Mesothelial cell of epicardium (in vitro differentiated cells): ENCODE results near the gene CTNNB1. TPM values are rescaled to one million over a fixed set of nuclear protein-coding genes. Genes with fewer than 3 reads are reported as not detected.

Source experiments
- DNase-seq, 2 experiments: peaks; one replicate each; pipeline ENCODE4 v3.0.0; 2021; ENCODE audit warnings: low spot score in 2 of 2; ENCODE audit not compliant: unreplicated experiment in 2 of 2
- H3K27ac Mint-ChIP-seq: 2 replicates; pipeline ENCODE4 v1.8.0; 2021; ENCODE audit warnings: mixed read lengths
- H3K27me3 Mint-ChIP-seq: 2 replicates; pipeline ENCODE4 v1.8.0; 2021; ENCODE audit warnings: low read depth, mixed read lengths
- H3K36me3 Mint-ChIP-seq: 2 replicates; pipeline ENCODE4 v1.8.0; 2021; ENCODE audit warnings: mixed read lengths
- H3K4me1 Mint-ChIP-seq: 2 replicates; pipeline ENCODE4 v1.8.0; 2021; ENCODE audit warnings: mixed read lengths
- H3K4me3 Mint-ChIP-seq: 2 replicates; pipeline ENCODE4 v1.8.0; 2021; ENCODE audit warnings: mild to moderate bottlenecking, moderate library complexity, mixed read lengths
- H3K9me3 Mint-ChIP-seq: 2 replicates; pipeline ENCODE4 v1.8.0; 2021; ENCODE audit warnings: mixed read lengths
- total RNA-seq: library from RNA; stranded (reverse); gene quantifications from 3 replicates; pipeline ENCODE4 v1.2.1, GENCODE V29; 2021
- TF ChIP-seq, protein P1 (sequence below): fragments of 200-600 bp; sonication (generic); IDR thresholded peaks from one replicate; pipeline ENCODE4 v1.5.0; 2021; ENCODE audit warnings: antibody characterized with exemption; ENCODE audit not compliant: unreplicated experiment

CTNNB1 gene
- total RNA-seq, 1 donor from 2014 or later = 545 TPM

DNA sequence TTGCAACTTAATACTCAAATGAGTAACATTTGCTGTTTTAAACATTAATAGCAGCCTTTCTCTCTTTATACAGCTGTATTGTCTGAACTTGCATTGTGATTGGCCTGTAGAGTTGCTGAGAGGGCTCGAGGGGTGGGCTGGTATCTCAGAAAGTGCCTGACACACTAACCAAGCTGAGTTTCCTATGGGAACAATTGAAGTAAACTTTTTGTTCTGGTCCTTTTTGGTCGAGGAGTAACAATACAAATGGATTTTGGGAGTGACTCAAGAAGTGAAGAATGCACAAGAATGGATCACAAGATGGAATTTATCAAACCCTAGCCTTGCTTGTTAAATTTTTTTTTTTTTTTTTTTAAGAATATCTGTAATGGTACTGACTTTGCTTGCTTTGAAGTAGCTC lies 40.3 kb downstream of the CTNNB1 start:
- TF ChIP-seq, protein P1, sequence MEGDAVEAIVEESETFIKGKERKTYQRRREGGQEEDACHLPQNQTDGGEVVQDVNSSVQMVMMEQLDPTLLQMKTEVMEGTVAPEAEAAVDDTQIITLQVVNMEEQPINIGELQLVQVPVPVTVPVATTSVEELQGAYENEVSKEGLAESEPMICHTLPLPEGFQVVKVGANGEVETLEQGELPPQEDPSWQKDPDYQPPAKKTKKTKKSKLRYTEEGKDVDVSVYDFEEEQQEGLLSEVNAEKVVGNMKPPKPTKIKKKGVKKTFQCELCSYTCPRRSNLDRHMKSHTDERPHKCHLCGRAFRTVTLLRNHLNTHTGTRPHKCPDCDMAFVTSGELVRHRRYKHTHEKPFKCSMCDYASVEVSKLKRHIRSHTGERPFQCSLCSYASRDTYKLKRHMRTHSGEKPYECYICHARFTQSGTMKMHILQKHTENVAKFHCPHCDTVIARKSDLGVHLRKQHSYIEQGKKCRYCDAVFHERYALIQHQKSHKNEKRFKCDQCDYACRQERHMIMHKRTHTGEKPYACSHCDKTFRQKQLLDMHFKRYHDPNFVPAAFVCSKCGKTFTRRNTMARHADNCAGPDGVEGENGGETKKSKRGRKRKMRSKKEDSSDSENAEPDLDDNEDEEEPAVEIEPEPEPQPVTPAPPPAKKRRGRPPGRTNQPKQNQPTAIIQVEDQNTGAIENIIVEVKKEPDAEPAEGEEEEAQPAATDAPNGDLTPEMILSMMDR = no peak
- H3K36me3 Mint-ChIP-seq = peaks cover 43% of the 10 kb centered on the region
- peaks cover 26% of the 10 kb centered on the region for H3K4me1 Mint-ChIP-seq
- H3K27me3 Mint-ChIP-seq = no peaks in the 10 kb centered on the region
- H3K9me3 Mint-ChIP-seq = no peaks in the 10 kb centered on the region
- DNase-seq = no peak
- peak overlapping the region; percentile 48 for H3K27ac Mint-ChIP-seq
- H3K4me3 Mint-ChIP-seq = no peak overlapping the region

DNA sequence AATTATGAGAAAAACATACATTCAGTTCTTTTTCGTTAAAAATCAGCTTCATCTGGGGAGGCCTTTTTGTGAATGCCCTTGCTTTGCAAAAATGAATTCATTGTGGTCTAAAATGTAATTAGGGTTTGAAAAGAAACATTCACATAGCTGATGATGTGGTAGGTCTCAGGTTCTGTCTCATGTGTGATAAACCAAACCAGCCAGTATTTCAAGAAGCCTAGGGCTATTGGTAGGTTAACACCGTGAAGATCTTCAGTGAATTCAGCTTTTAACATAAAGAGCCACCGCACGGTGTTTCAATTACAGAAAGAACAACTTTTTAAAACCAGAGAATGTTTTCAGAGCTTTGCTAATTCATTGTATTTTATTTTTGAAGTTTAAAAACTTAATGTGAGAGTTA lies 41.9 kb downstream of the CTNNB1 start:
- H3K27me3 Mint-ChIP-seq = no peaks in the 10 kb centered on the region
- no peaks in the 10 kb centered on the region for H3K9me3 Mint-ChIP-seq
- TF ChIP-seq, protein P1 = no peak
- no peak for DNase-seq
- peaks cover 36% of the 10 kb centered on the region for H3K36me3 Mint-ChIP-seq
- H3K4me1 Mint-ChIP-seq = peaks cover 24% of the 10 kb centered on the region
- no peak overlapping the region for H3K4me3 Mint-ChIP-seq
- peak overlapping the region; percentile 71 for H3K27ac Mint-ChIP-seq

DNA sequence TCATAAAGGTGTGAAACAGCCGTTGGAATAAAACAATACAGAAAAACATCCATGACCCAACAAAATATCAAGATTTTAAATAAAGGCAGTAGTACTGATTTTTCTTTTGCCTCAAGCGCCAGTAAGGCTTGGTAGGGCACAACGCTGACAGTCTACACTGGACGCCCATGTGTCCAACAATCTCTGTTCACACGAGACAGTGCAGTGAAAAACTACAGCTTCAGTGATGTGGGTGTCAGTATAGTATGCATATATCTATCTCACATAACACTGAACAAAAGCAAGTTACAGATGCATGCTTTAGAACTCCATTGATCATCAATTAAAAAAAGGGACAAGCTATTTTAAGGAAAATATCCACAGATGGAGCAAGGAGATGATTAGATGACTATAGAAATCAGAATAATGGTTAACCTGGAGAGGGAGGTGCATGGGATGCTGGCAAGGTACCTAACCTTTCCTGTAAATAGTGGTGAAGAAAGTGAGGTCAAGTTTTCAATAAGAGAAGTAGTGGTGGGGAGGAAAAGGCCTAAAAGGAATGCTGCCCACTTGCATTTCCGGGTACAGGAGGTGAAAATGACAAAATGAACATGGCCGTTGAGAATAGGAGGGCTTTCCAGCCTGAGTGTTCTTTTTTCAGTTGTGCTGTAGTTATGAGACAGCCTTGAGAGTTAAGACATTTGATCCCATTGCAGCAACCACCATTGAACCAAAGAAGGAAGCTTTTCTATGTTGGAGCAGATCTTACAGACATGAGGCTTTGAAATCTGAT lies 42.7 kb downstream of the CTNNB1 start:
- no peak for DNase-seq
- Mint-ChIP-seq H3K27ac (peak overlapping the region; percentile 71), H3K36me3 (peaks cover 35% of the 10 kb centered on the region), H3K9me3 (no peaks in the 10 kb centered on the region), H3K4me1 (peaks cover 26% of the 10 kb centered on the region), H3K4me3 (no peak overlapping the region), H3K27me3 (no peaks in the 10 kb centered on the region)
- TF ChIP-seq, protein P1 = no peak

DNA sequence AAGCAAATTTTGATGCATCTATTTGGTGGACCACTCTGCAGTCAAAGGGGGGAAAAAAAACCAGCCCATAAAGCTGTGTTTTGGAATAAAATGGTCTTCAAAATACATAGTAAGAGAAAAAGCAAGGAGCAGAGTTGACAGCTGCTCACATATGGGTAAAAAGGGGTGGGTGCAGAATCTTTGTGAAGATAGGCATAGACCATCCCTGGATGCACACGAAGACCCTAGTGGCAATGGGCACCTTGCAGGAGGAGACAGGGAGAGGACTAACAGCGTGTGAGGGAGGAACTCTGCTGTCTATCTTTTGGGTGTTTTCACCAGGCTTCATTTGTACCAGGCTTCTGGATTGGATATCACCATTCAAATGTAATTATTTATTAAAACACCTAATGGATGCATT lies 43.9 kb downstream of the CTNNB1 start:
- no peak for DNase-seq
- TF ChIP-seq, protein P1 = no peak
- peaks cover 27% of the 10 kb centered on the region for H3K36me3 Mint-ChIP-seq
- H3K9me3 Mint-ChIP-seq = no peaks in the 10 kb centered on the region
- no peak overlapping the region for H3K4me3 Mint-ChIP-seq
- H3K27ac Mint-ChIP-seq = no peak overlapping the region
- no peaks in the 10 kb centered on the region for H3K27me3 Mint-ChIP-seq
- peaks cover 36% of the 10 kb centered on the region for H3K4me1 Mint-ChIP-seq

DNA sequence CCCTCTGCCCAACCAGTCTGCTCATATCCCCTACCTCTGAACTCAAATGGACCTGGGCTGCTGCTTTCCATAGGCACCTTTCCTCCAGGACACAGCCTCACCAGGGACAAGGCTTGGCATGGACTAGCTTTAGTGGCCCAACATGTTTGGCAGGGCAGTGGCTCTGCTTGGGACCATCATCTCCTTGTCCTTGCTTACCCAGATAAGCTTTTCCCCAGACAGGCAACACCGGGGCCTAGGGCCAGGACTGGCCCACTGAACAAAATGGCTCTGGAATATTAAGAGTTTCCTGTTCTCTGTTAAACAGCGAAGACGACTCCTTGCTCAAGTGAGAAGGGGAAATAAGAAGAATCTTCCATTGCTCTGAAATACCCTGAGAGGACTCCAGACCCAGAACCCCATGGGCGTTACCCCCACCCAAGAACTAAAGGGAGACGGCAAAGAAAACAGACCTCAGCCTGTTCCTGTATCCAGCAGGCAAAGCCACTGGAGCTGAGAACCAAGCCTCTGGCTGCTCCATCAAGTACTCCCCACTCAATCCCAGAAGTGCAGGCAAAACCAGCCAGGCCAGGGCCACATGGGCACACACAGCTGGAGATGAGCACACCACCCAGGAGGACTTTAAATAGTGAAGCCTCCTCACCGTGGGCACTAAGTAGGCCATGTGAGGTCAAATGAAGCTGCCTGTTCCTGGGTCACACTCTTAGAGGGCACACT lies 45.5 kb downstream of the CTNNB1 start:
- Mint-ChIP-seq H3K36me3 (peaks cover 12% of the 10 kb centered on the region), H3K9me3 (no peaks in the 10 kb centered on the region), H3K27me3 (no peaks in the 10 kb centered on the region), H3K4me3 (no peak overlapping the region), H3K4me1 (peaks cover 34% of the 10 kb centered on the region), H3K27ac (peak overlapping the region; percentile 77)
- TF ChIP-seq, protein P1 = no peak
- no peak for DNase-seq
